ENCODE results near the gene MED15.
A peak's percentile ranks its signal among the peaks of the same experiment; 100 is the strongest.

Gene MED15

GRCh38 chr22:20569059-20570058 lies 61.9 kb downstream of the MED15 start:
- DNase-seq (ENCODE audit: low read depth in 2 of 2) = peak; percentile 52 to 56

- DNase-seq (ENCODE audit: low read depth in 2 of 2) = no peak
Measured at GRCh38 chr22:20571078-20571503, 63.7 kb downstream of the MED15 start.

- DNase-seq (ENCODE audit: low read depth in 2 of 2) = peak in 1 of 2 donors; percentile 36
Measured at GRCh38 chr22:20571531-20572007, 64.2 kb downstream of the MED15 start.

DNA sequence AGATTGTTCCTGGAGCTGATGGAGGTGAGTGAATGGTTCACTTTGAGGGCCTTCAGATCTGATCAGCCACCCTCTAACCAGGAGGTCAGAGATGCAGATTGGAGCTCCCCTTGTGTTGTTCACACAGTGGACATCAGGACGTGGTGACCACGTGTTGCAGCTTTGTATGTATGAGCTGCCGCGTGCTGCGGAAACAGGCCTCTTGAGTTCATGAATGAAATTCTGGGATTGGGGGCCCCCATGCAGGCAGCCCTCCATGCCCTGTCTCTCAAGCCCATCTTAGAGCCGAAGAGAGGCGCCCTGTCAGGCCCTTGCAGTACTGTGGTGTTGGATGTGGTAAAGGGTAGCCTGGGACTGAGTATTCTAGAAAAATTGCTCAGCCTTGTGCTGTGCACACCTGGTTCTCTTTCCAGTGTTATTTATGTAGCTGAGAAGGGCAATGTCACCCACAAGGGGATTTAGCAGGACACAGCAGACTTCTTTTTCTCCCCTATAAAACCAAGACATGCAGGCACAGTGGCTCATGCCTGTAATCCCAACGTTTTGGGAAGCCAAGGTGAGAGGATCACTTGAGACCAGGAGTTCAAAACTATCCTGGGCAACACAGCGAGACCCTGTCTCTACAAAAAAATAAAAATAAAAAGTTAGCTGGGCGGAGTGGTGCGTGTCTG lies 64.9 kb downstream of the MED15 start:
- no peak for DNase-seq (ENCODE audit: low read depth in 2 of 2)

- DNase-seq (ENCODE audit: low read depth in 2 of 2) = no peak
Measured at GRCh38 chr22:20573176-20573832, 65.9 kb downstream of the MED15 start.

- DNase-seq (ENCODE audit: low read depth in 2 of 2) = no peak
Measured at GRCh38 chr22:20573833-20574615, 66.6 kb downstream of the MED15 start.

GRCh38 chr22:20574920-20575353 lies 67.5 kb downstream of the MED15 start:
- no peak for DNase-seq (ENCODE audit: low read depth in 2 of 2)

GRCh38 chr22:20575724-20576444 lies 68.5 kb downstream of the MED15 start:
- no peak for DNase-seq (ENCODE audit: low read depth in 2 of 2)

GRCh38 chr22:20576445-20576816 lies 69.0 kb downstream of the MED15 start:
- DNase-seq (ENCODE audit: low read depth in 2 of 2) = no peak

GRCh38 chr22:20577045-20577444 lies 69.6 kb downstream of the MED15 start:
- DNase-seq (ENCODE audit: low read depth in 2 of 2) = no peak

GRCh38 chr22:20577549-20577975 lies 70.2 kb downstream of the MED15 start:
- DNase-seq (ENCODE audit: low read depth in 2 of 2) = no peak

DNA sequence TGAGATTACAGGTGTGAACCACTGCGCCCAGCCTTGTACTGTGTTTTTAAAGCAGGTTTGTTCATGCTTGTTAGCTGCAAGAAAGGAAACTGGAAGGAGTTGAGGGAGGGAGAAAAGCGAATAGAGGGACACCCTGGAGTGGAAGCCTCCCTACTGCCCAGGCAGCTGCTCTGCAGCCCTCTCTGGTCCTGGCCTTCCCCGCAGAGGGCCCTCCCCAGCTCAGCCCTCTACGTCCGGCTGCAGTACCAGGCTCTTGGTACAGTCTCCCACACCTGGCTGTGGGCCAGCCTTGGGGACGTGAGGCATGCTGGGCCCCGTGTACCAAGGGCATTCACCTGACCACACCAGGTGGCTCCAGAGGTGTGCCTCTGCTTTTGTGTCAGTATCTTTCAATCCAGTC lies 70.8 kb downstream of the MED15 start:
- no peak for DNase-seq (ENCODE audit: low read depth in 2 of 2)

GRCh38 chr22:20578707-20579106 lies 71.3 kb downstream of the MED15 start:
- DNase-seq (ENCODE audit: low read depth in 2 of 2) = no peak

DNA sequence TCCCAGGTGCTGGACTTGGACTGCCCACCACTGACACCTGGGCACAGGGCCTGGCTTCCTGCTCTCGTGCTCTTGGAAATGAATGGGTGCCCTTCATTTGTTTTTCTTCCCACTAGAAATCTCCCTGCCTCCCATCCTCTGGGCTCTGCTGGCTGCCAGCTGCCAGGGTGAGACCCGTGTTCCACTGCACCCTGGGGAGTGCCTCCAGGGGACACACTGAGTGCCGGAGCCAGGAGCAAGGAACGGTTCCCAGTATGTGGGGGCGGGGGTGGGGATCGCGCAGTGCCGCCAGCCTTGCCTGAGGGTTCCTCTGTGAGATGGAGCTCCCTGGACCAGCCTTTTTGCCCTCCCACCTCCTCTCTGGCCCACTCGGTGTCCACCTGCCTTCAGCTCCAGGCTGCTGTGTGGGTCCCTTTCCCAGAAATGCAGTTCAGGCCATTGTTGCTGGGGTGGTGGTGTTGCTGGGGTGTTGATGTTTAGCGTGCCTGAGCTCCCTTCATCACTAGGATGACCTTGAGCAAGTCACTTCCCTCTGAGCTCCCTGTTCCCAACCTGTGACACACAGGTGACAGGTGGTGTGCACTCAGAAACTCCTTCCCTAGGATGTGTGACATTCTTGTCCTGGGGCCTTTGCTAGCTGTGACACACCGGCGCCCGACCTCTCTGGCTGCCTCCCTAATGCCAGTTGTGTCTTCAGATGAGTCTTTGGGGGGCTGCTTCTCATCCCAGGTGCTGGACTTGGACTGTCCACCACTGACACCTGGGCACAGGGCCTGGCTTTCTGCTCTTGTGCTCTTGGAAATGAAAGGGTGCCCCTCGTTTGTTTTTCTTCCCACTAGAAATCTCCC lies 72.1 kb downstream of the MED15 start:
- no peak for DNase-seq (ENCODE audit: low read depth in 2 of 2)

DNA sequence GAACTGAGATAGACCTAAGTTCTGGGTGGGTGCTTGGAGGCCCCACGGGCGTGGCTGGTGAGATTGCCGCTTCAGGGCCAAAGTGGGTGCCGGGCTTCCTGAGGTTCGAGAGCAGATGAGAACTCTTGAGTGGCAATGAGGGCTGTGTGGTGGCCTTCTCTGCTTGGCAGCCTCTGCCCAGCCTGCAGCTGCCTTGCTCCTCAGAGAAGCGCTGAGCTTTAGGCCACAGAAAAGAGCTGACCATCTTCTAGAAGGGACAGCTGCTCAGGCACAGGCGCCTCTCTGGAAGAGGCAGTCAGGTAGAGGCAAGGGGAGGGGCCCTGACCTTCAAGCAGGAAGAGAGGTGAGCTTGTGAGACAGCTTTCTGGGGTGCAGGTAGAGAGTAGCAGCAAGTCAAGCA lies 72.8 kb downstream of the MED15 start:
- no peak for DNase-seq (ENCODE audit: low read depth in 2 of 2)

DNA sequence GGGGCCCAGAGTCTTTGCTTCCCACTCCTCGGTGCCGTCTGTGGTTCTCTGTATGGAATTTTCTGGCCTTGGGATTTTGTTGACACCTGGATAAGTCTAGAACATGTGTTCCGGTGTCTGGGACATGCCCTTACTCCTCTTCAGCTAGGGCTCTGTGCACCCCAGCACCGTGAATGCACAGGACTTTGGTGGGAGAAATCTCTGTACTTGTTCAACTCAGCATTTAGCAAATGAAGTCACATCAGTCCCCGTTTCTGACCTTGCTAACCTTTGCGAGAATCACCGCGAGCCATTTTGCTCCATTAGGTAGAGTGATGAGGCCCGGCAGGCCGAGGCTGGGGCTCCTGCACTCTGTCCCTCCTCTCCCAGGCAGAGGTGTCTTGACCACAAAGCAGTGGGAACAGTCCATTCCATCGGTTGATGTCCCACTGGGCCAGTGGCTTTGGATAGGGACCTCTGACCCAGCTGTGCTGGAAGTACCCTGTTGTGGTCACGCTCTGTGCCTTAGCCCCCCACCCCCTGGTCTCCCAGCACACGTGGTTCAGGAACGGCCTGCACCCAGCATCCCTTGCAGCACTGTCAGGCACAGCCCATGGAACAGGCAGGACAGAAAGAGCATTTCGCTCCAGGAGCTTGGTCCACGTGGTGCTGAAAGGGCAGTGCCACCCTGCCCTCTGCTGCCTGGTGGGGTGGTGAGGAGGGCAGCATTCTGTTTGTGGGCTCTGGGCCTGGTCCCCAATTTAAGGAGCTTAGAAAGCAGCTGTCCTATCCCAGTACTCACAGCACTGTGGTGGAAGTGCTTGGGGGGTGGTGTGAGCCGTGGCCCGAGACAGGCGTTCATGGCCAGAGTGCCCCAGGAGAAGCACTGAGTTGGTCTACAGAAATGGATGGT lies 73.4 kb downstream of the MED15 start:
- DNase-seq (ENCODE audit: low read depth in 2 of 2) = no peak

DNA sequence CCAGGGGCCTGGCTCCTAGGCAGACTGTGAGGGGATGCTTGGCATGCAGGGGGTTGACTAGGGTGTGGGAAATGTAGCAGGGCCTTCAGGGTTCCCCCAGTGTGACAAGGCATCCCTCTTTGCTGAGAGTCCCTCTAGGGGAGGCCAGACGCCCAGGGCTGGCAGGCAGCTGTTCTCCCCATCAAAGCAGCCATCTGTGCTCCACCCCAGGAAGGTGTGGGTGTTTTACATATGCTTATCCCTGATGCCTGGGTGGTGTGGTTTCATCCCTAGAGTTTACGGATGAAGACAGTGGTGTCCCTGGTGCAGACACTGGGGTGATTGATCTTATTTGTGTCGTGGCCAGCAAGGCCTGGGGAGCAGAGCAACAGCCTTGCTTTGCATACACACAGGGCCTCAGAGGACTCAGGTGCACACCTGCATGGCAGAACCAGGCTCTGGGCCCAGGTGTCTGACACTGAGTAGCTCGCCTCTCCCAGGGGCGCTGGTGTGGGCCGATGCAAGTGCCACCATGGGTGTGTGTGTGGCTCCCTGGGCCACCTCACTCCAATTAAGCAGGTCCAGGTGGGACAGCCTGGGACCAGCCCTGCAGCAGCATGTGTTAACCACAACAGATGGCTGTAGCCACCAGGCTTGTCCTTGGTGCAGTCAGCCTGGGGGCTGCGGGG lies 74.2 kb downstream of the MED15 start:
- no peak for DNase-seq (ENCODE audit: low read depth in 2 of 2)

GRCh38 chr22:20582171-20582511 lies 74.7 kb downstream of the MED15 start:
- no peak for DNase-seq (ENCODE audit: low read depth in 2 of 2)

Data from activated CD8-positive, alpha-beta memory T cell treated with anti-CD3 and anti-CD28 coated beads for 4 hours (primary cell).